ENCODE measurements around the gene HOXD13.

DNA sequence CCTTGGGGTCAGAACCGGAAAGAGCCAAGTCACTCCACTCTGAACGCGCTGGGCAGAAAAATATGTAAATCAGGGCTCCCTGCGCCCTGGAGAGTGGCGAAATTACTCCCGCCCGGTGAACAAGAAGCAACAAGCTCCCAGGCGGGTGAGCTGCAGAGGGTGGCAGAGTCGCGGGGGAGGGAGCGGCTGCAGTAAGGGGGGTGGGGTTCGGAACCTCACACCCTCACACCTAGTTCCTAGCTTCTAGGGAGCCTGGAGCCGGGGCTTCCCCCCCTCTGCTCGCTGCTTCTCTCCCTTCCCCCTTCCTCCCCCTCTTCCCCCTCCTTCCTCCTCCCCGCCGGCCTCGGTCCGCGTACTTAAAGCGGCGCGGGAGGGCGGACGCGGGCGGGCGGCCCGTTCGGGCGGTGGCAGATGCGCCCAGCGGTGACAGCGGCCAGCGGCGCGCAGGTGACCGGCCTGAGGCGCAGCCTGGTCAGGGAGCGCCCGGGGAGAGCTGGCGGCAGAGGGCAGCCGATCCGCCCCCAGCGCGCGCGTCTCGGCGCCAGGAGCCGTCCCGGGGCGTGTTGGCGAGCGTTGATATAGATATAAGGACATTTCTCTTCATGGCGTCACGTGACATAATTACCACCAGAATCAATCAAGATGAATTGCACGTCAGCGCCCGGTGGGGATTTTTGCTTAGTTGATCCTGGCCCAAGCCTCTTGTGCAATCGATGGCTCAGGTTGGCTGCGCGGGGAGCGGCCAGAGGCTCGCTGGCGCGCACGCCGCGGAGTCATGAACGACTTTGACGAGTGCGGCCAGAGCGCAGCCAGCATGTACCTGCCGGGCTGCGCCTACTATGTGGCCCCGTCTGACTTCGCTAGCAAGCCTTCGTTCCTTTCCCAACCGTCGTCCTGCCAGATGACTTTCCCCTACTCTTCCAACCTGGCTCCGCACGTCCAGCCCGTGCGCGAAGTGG, 14.3 kb downstream of the HOXD13 start, which contains the start of gene HOXD11:
- no peak for TF ChIP-seq EZH2 (IDR thresholded peaks at IDR 0.05; ENCODE audit: low read depth)
- TF ChIP-seq, protein P1, sequence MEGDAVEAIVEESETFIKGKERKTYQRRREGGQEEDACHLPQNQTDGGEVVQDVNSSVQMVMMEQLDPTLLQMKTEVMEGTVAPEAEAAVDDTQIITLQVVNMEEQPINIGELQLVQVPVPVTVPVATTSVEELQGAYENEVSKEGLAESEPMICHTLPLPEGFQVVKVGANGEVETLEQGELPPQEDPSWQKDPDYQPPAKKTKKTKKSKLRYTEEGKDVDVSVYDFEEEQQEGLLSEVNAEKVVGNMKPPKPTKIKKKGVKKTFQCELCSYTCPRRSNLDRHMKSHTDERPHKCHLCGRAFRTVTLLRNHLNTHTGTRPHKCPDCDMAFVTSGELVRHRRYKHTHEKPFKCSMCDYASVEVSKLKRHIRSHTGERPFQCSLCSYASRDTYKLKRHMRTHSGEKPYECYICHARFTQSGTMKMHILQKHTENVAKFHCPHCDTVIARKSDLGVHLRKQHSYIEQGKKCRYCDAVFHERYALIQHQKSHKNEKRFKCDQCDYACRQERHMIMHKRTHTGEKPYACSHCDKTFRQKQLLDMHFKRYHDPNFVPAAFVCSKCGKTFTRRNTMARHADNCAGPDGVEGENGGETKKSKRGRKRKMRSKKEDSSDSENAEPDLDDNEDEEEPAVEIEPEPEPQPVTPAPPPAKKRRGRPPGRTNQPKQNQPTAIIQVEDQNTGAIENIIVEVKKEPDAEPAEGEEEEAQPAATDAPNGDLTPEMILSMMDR (conservative IDR thresholded peaks at IDR 0.05): no peak

Data from PC-9 (cell line).